Stimulated activated naive CD4-positive, alpha-beta T cell (primary cell): ENCODE results near the gene EEF2K.

Experiments
- DNase-seq, 6 experiments: peaks; one replicate each; lab custom pipeline; 2025; lab: John Stamatoyannopoulos, UW

EEF2K gene

DNA sequence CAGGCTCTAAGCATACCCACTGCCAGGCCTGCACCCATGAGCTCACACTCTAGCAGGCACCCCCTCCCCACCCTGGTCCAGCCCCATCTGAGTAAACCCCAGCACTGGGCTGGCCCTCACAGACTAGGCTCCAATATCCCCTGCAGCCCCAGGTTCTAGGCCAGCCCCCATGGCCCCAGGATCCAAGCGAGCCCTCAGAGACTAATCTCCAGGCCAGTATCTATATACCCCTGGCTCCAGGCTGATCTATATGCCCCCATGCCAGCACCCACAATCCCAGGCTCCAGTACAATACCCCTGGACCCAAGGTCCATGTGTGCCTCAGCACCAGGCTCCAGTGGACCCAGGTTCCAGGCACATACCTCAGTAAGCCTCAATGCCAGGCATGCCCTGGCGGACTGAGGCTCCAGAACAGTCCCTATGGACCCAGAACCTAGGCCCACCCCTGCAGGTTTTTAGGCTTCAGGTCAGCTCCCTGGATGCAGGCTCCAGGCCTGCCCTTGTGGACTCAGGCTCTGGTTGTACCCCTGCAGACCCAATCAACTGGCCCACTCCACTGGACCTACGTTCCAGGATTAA is 129.7 kb downstream of the EEF2K start:
- DNase-seq = no peak

GRCh38 chr16:22336581-22336980 is 130.5 kb downstream of the EEF2K start:
- no peak for DNase-seq

DNA sequence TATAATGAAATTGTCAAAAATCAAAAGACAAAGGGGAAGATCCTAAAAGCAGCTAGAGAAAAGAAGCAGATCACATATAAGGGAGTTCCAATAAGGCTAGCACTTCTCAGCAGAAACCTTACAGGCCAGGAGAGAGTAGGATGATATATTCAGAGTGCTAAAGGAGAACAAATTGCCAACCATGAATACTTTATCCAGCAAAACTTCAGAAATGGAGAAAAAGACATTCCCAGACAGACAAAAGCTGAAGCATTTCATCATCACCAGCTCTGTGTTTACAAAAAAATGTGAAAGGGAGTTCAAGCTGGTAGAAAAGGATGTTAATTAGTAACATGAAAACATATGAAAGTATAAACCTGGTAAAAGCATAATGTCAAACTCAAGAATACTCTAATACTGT is 131.0 kb downstream of the EEF2K start:
- no peak for DNase-seq

DNA sequence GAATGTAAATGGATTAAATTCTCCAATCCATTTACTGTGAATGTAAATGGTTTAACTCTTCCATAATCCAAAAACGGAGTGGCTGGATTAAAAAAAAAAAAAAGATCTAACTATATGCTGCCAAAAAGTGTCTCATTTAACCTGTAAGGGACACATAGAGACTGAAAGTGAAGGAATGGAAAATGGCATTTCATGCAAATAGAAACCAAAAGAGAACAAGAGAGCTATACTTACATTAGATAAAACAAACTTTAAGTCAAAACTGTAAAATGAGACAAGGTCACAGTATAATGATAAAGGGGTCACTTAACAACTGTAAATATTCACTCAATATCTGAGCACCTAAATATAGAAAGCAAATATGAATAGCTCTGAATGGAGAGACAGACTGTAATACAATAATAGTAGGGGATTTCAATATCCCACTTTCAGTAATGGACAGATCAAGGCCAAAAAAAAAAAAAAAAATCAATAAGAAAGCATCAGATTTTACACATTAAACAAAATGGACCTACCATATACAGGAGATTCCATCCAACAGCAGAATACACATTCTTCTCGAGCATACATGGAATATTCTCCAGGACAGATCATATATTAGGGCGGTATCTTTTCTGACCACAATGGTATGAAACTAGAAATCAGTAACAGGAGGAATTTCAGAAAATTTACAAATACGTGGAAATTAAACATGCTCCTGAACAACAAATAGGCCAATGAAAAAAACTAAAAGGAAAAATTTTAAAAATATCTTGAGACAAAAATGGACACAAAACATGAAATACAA is 132.0 kb downstream of the EEF2K start:
- DNase-seq = no peak
